ENCODE results near the gene HPD. TPM values are rescaled to one million over a fixed set of nuclear protein-coding genes. Genes with fewer than 3 reads are reported as not detected.

The HPD gene
- total and polyA plus RNA-seq, 4 donors = 0.88 to 4.0 (median 1.2) TPM; not detected in 1

DNA sequence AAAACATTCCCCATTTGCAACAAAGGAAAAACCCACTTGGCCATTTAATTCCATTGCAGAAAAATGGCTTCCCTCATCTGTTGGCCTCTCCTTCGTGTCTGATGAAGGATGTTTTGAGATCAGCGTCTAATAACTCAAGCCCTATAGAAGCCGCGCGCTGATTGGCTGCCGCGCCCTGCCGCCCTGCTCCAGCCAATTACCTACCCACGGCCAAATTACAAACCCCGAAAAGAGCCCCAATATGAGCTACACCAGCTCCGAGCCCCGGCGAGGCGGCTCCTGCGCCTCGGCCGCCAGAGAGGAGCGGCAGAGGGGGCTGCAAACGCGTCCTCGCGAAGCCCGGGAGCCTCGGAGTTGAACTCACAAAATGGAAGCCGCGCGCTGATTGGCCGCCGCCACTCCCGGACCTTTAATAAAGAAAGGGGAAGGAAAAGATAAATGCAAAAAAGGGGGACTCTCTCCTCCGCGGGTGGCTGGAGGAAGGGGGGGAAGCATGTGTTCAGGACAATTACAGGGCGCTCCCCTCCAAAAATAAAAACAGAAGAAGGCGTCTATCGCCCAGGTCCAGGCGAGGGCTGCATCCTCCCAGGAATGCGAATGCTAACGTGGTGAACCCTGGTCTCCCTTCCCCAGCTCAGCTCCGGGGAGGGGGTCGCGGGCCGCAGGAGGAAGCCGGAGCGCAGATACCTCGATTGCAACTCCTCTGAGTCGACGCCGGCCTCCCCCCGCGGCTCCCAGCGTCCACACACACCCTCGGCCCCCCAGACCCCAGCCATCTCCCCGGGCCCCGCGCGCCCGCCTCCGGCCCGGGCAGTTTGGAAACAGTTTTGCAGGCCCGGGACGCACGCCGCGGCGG, 55.6 kb downstream of the HPD start:
- TF ChIP-seq, protein P1, sequence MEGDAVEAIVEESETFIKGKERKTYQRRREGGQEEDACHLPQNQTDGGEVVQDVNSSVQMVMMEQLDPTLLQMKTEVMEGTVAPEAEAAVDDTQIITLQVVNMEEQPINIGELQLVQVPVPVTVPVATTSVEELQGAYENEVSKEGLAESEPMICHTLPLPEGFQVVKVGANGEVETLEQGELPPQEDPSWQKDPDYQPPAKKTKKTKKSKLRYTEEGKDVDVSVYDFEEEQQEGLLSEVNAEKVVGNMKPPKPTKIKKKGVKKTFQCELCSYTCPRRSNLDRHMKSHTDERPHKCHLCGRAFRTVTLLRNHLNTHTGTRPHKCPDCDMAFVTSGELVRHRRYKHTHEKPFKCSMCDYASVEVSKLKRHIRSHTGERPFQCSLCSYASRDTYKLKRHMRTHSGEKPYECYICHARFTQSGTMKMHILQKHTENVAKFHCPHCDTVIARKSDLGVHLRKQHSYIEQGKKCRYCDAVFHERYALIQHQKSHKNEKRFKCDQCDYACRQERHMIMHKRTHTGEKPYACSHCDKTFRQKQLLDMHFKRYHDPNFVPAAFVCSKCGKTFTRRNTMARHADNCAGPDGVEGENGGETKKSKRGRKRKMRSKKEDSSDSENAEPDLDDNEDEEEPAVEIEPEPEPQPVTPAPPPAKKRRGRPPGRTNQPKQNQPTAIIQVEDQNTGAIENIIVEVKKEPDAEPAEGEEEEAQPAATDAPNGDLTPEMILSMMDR (IDR thresholded peaks at IDR 0.05; ENCODE audit: control extremely low read depth, extremely low read depth) = no peak
- Histone ChIP-seq H3K27me3 (ENCODE audit: control insufficient read depth in 3 of 3, insufficient read depth in 3 of 3, low read length in 2 of 3) (no peaks in the 10 kb centered on the region), H3K9me3 (ENCODE audit: control insufficient read depth in 4 of 4, insufficient read depth in 3 of 4, low read length in 3 of 4) (no peaks in the 10 kb centered on the region), H3K27ac (ENCODE audit: low read depth in 1 of 2, low read length in 1 of 2) (peak overlapping the region; percentile 99), H3K9ac (ENCODE audit: insufficient read depth in 1 of 2, low read length in 2 of 2) (peak overlapping the region; percentile 89 to 96), H3K4me3 (peak overlapping the region; percentile 46), H3K36me3 (ENCODE audit: control insufficient read depth in 4 of 4, insufficient read depth in 4 of 4, low read length in 4 of 4) (peaks cover 0 to 9% (median 2%) of the 10 kb centered on the region in 4 donors), H3K4me1 (ENCODE audit: control insufficient read depth in 5 of 5, insufficient read depth in 5 of 5, low read length in 5 of 5) (peaks cover 8 to 30% (median 17%) of the 10 kb centered on the region in 5 donors)
- ATAC-seq (ENCODE audit: insufficient read depth, low FRiP score) (peak; percentile 36), DNase-seq (peak; percentile 97 to 99 (median 99))
- 1% methylated on average over 52 to 65 of the region's 65 CpGs for WGBS, 2 donors

- peak overlapping the region; percentile 99 for H3K27ac ChIP-seq (ENCODE audit: low read depth in 1 of 2, low read length in 1 of 2)
- H3K4me3 ChIP-seq = peak overlapping the region; percentile 46
- peaks cover 8 to 36% (median 21%) of the 10 kb centered on the region in 5 donors for H3K4me1 ChIP-seq (ENCODE audit: control insufficient read depth in 5 of 5, insufficient read depth in 5 of 5, low read length in 5 of 5)
- TF ChIP-seq, protein P1 (IDR thresholded peaks at IDR 0.05; ENCODE audit: control extremely low read depth, extremely low read depth) = no peak
- no peaks in the 10 kb centered on the region for H3K27me3 ChIP-seq (ENCODE audit: control insufficient read depth in 3 of 3, insufficient read depth in 3 of 3, low read length in 2 of 3)
- no peak for DNase-seq
- H3K9me3 ChIP-seq (ENCODE audit: control insufficient read depth in 4 of 4, insufficient read depth in 3 of 4, low read length in 3 of 4) = no peaks in the 10 kb centered on the region
- ATAC-seq (ENCODE audit: insufficient read depth, low FRiP score) = no peak
- peaks cover 0 to 5% (median 2%) of the 10 kb centered on the region in 4 donors for H3K36me3 ChIP-seq (ENCODE audit: control insufficient read depth in 4 of 4, insufficient read depth in 4 of 4, low read length in 4 of 4)
- WGBS, 2 donors = 0% methylated on average over 1 of the region's 1 CpG
- H3K9ac ChIP-seq (ENCODE audit: insufficient read depth in 1 of 2, low read length in 2 of 2) = peak overlapping the region; percentile 89 to 96
Observed at GRCh38 chr12:121802485-121802842, 56.2 kb downstream of the HPD start.

DNA sequence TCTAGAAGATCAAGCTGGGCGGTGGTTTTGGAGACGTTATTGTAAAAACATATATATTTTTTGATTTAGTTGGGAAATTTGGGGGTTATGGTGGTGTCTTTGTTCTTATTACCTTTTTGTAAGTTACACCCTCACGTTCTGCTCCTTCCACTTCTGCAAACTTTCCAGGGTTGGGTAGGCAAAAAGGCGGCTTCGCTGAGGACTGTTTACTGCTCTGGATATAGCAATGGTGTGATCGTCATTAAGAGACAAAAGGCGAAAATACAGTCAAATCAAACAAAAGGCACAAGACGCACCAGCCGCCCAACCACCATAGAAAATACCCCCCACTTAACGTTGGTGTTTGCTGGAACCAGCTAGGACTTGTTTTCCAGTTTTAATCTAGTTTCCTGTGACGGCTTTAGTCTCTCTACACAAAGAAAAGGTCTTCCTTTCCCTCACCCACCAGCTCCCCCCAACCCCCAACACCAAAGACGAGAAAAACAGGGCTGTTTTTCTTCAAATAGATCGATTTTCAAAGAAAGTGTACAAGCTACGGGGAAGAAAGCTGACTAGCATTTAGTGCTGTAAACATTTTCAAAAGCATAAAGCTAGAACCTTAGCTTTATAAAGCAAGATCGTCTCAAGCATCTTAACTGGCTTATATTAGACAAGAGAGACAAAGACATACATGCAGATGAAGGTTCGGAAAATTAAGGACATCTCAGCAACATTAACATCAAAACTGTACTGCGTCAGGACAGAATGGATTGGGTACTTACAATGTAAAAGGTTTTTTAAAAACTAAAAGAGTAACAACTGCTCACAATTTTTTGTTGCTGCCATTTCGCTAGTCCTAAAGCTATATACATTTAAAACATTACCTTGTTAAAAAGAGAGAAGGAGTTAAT, 56.8 kb downstream of the HPD start:
- ATAC-seq (ENCODE audit: insufficient read depth, low FRiP score) = no peak
- TF ChIP-seq, protein P1 (IDR thresholded peaks at IDR 0.05; ENCODE audit: control extremely low read depth, extremely low read depth) = no peak
- Histone ChIP-seq H3K9me3 (ENCODE audit: control insufficient read depth in 4 of 4, insufficient read depth in 3 of 4, low read length in 3 of 4) (no peaks in the 10 kb centered on the region), H3K36me3 (ENCODE audit: control insufficient read depth in 4 of 4, insufficient read depth in 4 of 4, low read length in 4 of 4) (peaks cover 0 to 4% (median under 1%) of the 10 kb centered on the region in 4 donors), H3K9ac (ENCODE audit: insufficient read depth in 1 of 2, low read length in 2 of 2) (peak overlapping the region; percentile 89 to 96), H3K4me3 (peak overlapping the region; percentile 77), H3K27me3 (ENCODE audit: control insufficient read depth in 3 of 3, insufficient read depth in 3 of 3, low read length in 2 of 3) (no peaks in the 10 kb centered on the region), H3K4me1 (ENCODE audit: control insufficient read depth in 5 of 5, insufficient read depth in 5 of 5, low read length in 5 of 5) (peaks cover 8 to 38% (median 24%) of the 10 kb centered on the region in 5 donors), H3K27ac (ENCODE audit: low read depth in 1 of 2, low read length in 1 of 2) (peak overlapping the region; percentile 100)
- DNase-seq = peak; percentile 38 to 81 (median 77)
- WGBS, 2 donors = 1 to 2% methylated on average over 18 of the region's 18 CpGs

Data from lung (tissue), 12 donors.